H1 (cell line): Measurements from ENCODE around the gene SLC22A31. TPM values are rescaled to one million over a fixed set of nuclear protein-coding genes. Genes with fewer than 3 reads are reported as not detected.

Experiments
- ATF2 ChIP-seq: IDR thresholded peaks from 2 replicates; pipeline ENCODE4 v1.6.1; 2012; ENCODE audit warnings: low read length, inconsistent platforms
- ATF3 ChIP-seq: IDR thresholded peaks from 2 replicates; pipeline ENCODE4 v1.6.1; 2011; ENCODE audit warnings: low read depth, mild to moderate bottlenecking, low read length; ENCODE audit not compliant: insufficient read depth
- CBX8 ChIP-seq: fragments of 300-800, 300-1000 bp; sonication (generic); IDR thresholded peaks from 2 replicates; pipeline ENCODE4 v1.7.1; 2016; ENCODE audit warnings: low read depth, low read length, borderline replicate concordance
- EGR1 ChIP-seq: IDR thresholded peaks from 2 replicates; pipeline ENCODE4 v1.6.1; 2011; ENCODE audit warnings: low read depth, low read length, borderline replicate concordance
- EP300 ChIP-seq, 2 experiments: IDR thresholded peaks; 1 replicate in 1 of 2; 2 replicates in 1 of 2; pipeline ENCODE4 v1.6.1; 2011 to 2012; ENCODE audit warnings: low read depth in 2 of 2, low read length in 2 of 2, mild to moderate bottlenecking in 2 of 2, borderline replicate concordance in 1 of 2, inconsistent platforms in 1 of 2, moderate library complexity in 1 of 2
- GABPA ChIP-seq: IDR thresholded peaks from 2 replicates; pipeline ENCODE4 v1.6.1; 2011; ENCODE audit warnings: mild to moderate bottlenecking, low read length, moderate library complexity, borderline replicate concordance; ENCODE audit not compliant: insufficient read depth
- NRF1 ChIP-seq: IDR thresholded peaks from 2 replicates; pipeline ENCODE4 v1.6.1; 2011; ENCODE audit warnings: mild to moderate bottlenecking, low read depth, low read length, improper control_type of control experiment
- PHF8 ChIP-seq: fragments of 200-600 bp; sonication (generic); conservative IDR thresholded peaks from 2 replicates; pipeline ENCODE4 v1.7.1; 2012; ENCODE audit warnings: low read depth, mild to moderate bottlenecking, inconsistent platforms, low read length, moderate library complexity
- POLR2AphosphoS5 ChIP-seq: IDR thresholded peaks from 2 replicates; pipeline ENCODE4 v1.6.1; 2011; ENCODE audit warnings: low read depth, low read length
- POU5F1 ChIP-seq: IDR thresholded peaks from 2 replicates; pipeline ENCODE4 v1.6.1; 2011; ENCODE audit warnings: low read depth, mild to moderate bottlenecking, low read length, moderate library complexity
- SIN3A ChIP-seq, 2 experiments: IDR thresholded peaks in 1 of 2; conservative IDR thresholded peaks in 1 of 2; 2 replicates each; pipeline ENCODE4 v1.6.1; 2011 to 2012; ENCODE audit warnings: low read length in 2 of 2, improper control_type of control experiment in 1 of 2, low read depth in 1 of 2, mild to moderate bottlenecking in 1 of 2
- SUZ12 ChIP-seq: fragments of 200-600 bp; sonication (generic); IDR thresholded peaks from 2 replicates; pipeline ENCODE4 v1.6.1; 2012; ENCODE audit warnings: mild to moderate bottlenecking, inconsistent platforms, low read length, moderate library complexity, mixed read lengths
- TAF1 ChIP-seq: IDR thresholded peaks from 2 replicates; pipeline ENCODE4 v1.6.1; 2011; ENCODE audit warnings: mild to moderate bottlenecking, low read depth, low read length
- TAF7 ChIP-seq: optimal IDR thresholded peaks from 2 replicates; pipeline ENCODE3; 2011; ENCODE audit warnings: low read depth, mild to moderate bottlenecking, inconsistent platforms, low read length, moderate library complexity, borderline replicate concordance
- TBP ChIP-seq: IDR thresholded peaks from 2 replicates; pipeline ENCODE4 v1.6.1; 2011; ENCODE audit warnings: low read depth, low read length, improper control_type of control experiment
- TEAD4 ChIP-seq: IDR thresholded peaks from 2 replicates; pipeline ENCODE4 v1.6.1; 2012; ENCODE audit warnings: low read depth, low read length, inconsistent platforms, mixed read lengths
- polyA plus RNA-seq, 7 experiments: library from polyadenylated mRNA; depleted of rRNA in 3 of 7; stranded (reverse) in 5 of 7; unstranded in 2 of 7; fragments of >200 nt in 5 of 7; fragments of 200-250 nt in 2 of 7; gene quantifications; 1 replicate in 5 of 7; 2 replicates in 1 of 7; 4 replicates in 1 of 7; pipeline versions ENCODE4 v1.2.1 to v1.2.3, GENCODE V29; 2011 to 2013; ENCODE audit warnings: missing spikeins in 2 of 7, mixed read lengths in 2 of 7
- total RNA-seq: library from RNA; stranded (reverse); fragmentation: NEBNext Ultra II Directional; extraction: Animal tissue kit (Norgen Biotek cat#: 25700); gene quantifications from 2 replicates; pipeline ENCODE4 v1.2.1, GENCODE V29; 2021

The SLC22A31 gene
- total and polyA plus RNA-seq, 2 of the 8 experiments (the other 6 are each of a cell fraction or from before 2014, with no cell fraction given), result 7.7 to 10.6 TPM

- TF ChIP-seq NRF1 (no peak), ATF2 (0 out of 2 replicates have a peak, but pooled peaks have one; percentile 45), CBX8 (no peak), EGR1 (0 out of 2 replicates have a peak, but pooled peaks have one; percentile 26), POU5F1 (no peak), TEAD4 (no peak), TBP (peak; percentile 62; the same call in 1 of the 2 replicates), ATF3 (no peak), SUZ12 (no peak), EP300 (IDR thresholded peaks at IDR 0.05; ENCODE audit: borderline replicate concordance in 1 of 2, low read depth in 2 of 2, low read length in 2 of 2) (no peak), POLR2AphosphoS5 (peak; percentile 74), TAF7 (peak; percentile 46), TAF1 (peak; percentile 81), GABPA (peak; percentile 98; the same call in 1 of the 2 replicates), SIN3A (conservative IDR thresholded peaks at IDR 0.05 in 1 of 2, IDR thresholded peaks at IDR 0.05 in 1 of 2; ENCODE audit: low read depth in 1 of 2, low read length in 2 of 2) (peak in 1 of 2 experiments; percentile 65; a peak in 1 of 4 replicates), PHF8 (peak; percentile 90)
- TF ChIP-seq, all 59 proteins: peak for 16
These were observed 41.1 kb upstream of the SLC22A31 start (continued) for GRCh38 chr16:89241187-89242007.
